Suprapubic skin (tissue), 4 donors: ENCODE measurements around the gene CYP26C1. TPM values are rescaled to one million over a fixed set of nuclear protein-coding genes. Genes with fewer than 3 reads are reported as not detected.
"Not testable (repeated sequence)": the region's sequence is repeated elsewhere in the genome, so short reads cannot be mapped to it uniquely, and the experiment has no call there.

ENCODE experiments used
- DNase-seq, 2 donors: peaks; one replicate each; pipeline ENCODE4 v3.0.0-alpha.2; 2019; ENCODE audit warnings: low spot score in 2 of 2
- H3K27ac ChIP-seq: fragments of 200-600 bp; sonication (generic); one replicate; pipeline ENCODE4 v1.5.1; 2019
- H3K27me3 ChIP-seq: fragments of 200-600 bp; sonication (generic); one replicate; pipeline ENCODE4 v1.5.1; 2019
- H3K36me3 ChIP-seq: fragments of 200-600 bp; sonication (generic); one replicate; pipeline ENCODE4 v1.5.1; 2019
- H3K4me1 ChIP-seq: fragments of 200-600 bp; sonication (generic); one replicate; pipeline ENCODE4 v1.5.1; 2019
- H3K4me3 ChIP-seq: fragments of 200-600 bp; sonication (generic); one replicate; pipeline ENCODE4 v1.5.1; 2019; ENCODE audit warnings: mild to moderate bottlenecking
- H3K9me3 ChIP-seq: fragments of 200-600 bp; sonication (generic); one replicate; pipeline ENCODE4 v1.5.1; 2019
- EP300 ChIP-seq: sonication (generic); formaldehyde crosslinking; IDR thresholded peaks from one replicate; pipeline ENCODE4 v1.6.1; 2017; ENCODE audit warnings: antibody characterized with exemption
- POLR2A ChIP-seq, 2 donors: fragments of 450-650 bp; IDR thresholded peaks; one replicate each; pipeline ENCODE4 v1.6.1; 2017; ENCODE audit warnings: antibody characterized with exemption in 2 of 2, mild to moderate bottlenecking in 2 of 2, moderate library complexity in 2 of 2
- POLR2AphosphoS5 ChIP-seq, 3 donors: sonication (generic); formaldehyde crosslinking; IDR thresholded peaks; one replicate each; pipeline ENCODE4 v1.6.1; 2017; ENCODE audit warnings: antibody characterized with exemption in 3 of 3
- WGBS: methylation state at CpG from one replicate; pipeline ENCODE4 v1.1.5; 2018; 5-methylcytosine and 5-hydroxymethylcytosine counted together
- total RNA-seq, 4 donors: library from RNA; depleted of rRNA; stranded (reverse); fragments of >200 nt; gene quantifications; one replicate each; pipeline ENCODE4 v1.1.0, GENCODE V29; 2016
- TF ChIP-seq, protein P1 (sequence below), 2 donors: fragments of 200-600 bp in 1 of 2; fragments of 450-650 bp in 1 of 2; sonication (generic) in 1 of 2; IDR thresholded peaks; one replicate each; pipeline ENCODE4 v1.5.1; 2016 to 2019; ENCODE audit warnings: antibody characterized with exemption in 2 of 2, mild to moderate bottlenecking in 1 of 2, moderate library complexity in 1 of 2

The CYP26C1 gene
- total RNA-seq, 4 donors from 2014 or later: 0.21 TPM; not detected in 3

DNA sequence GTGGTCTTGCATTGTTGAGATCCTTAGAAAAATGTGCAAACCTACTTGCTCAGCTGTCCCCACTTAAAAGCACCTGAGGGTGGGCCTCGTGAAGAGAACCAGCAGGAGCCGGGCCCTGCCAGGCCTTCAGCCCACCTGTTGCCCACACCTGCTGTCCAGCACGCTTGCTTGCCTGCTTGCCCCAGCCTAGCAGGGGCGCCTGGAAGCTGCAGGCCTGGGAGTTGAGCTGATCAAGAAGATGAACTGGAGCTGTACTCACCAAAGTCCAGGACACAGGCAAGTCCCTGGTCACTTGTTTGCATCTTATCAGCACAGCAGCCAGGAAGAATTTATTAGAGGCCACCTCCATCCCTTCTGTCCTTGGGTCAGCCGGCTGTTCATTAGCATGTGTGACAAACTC lies 36.3 kb downstream of the CYP26C1 start:
- no peaks in the 10 kb centered on the region for H3K36me3 ChIP-seq
- DNase-seq: no peak
- H3K27ac ChIP-seq: no peak overlapping the region
- TF ChIP-seq POLR2AphosphoS5 (IDR thresholded peaks at IDR 0.05): no peak
- no peak for TF ChIP-seq EP300
- no peak for TF ChIP-seq POLR2A (IDR thresholded peaks at IDR 0.05)
- TF ChIP-seq, protein P1, sequence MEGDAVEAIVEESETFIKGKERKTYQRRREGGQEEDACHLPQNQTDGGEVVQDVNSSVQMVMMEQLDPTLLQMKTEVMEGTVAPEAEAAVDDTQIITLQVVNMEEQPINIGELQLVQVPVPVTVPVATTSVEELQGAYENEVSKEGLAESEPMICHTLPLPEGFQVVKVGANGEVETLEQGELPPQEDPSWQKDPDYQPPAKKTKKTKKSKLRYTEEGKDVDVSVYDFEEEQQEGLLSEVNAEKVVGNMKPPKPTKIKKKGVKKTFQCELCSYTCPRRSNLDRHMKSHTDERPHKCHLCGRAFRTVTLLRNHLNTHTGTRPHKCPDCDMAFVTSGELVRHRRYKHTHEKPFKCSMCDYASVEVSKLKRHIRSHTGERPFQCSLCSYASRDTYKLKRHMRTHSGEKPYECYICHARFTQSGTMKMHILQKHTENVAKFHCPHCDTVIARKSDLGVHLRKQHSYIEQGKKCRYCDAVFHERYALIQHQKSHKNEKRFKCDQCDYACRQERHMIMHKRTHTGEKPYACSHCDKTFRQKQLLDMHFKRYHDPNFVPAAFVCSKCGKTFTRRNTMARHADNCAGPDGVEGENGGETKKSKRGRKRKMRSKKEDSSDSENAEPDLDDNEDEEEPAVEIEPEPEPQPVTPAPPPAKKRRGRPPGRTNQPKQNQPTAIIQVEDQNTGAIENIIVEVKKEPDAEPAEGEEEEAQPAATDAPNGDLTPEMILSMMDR (IDR thresholded peaks at IDR 0.05): no peak
- H3K4me1 ChIP-seq: no peaks in the 10 kb centered on the region
- H3K9me3 ChIP-seq: no peaks in the 10 kb centered on the region
- no peaks in the 10 kb centered on the region for H3K27me3 ChIP-seq
- no peak overlapping the region for H3K4me3 ChIP-seq
- WGBS: 58% methylated on average over 3 of the region's 5 CpGs

- WGBS: 76% methylated on average over 7 of the region's 9 CpGs
- DNase-seq: no peak
- no peaks in the 10 kb centered on the region for H3K9me3 ChIP-seq
- H3K27ac ChIP-seq: no peak overlapping the region
- no peak overlapping the region for H3K4me3 ChIP-seq
- no peaks in the 10 kb centered on the region for H3K36me3 ChIP-seq
- no peaks in the 10 kb centered on the region for H3K27me3 ChIP-seq
- no peaks in the 10 kb centered on the region for H3K4me1 ChIP-seq
- TF ChIP-seq POLR2AphosphoS5 (IDR thresholded peaks at IDR 0.05) (no peak), EP300 (no peak), POLR2A (IDR thresholded peaks at IDR 0.05) (no peak)
- TF ChIP-seq, protein P1 (IDR thresholded peaks at IDR 0.05): no peak
Measured at GRCh38 chr10:93097386-93097785, 36.8 kb downstream of the CYP26C1 start.

GRCh38 chr10:93098816-93099215 lies 38.2 kb downstream of the CYP26C1 start:
- DNase-seq: no peak
- TF ChIP-seq POLR2A (IDR thresholded peaks at IDR 0.05) (no peak), POLR2AphosphoS5 (IDR thresholded peaks at IDR 0.05) (no peak), EP300 (no peak)
- TF ChIP-seq, protein P1 (IDR thresholded peaks at IDR 0.05): no peak
- WGBS: 87% methylated on average over 3 of the region's 3 CpGs
- H3K9me3 ChIP-seq: no peaks in the 10 kb centered on the region
- H3K4me1 ChIP-seq: no peaks in the 10 kb centered on the region
- no peaks in the 10 kb centered on the region for H3K27me3 ChIP-seq
- no peak overlapping the region for H3K4me3 ChIP-seq
- H3K36me3 ChIP-seq: no peaks in the 10 kb centered on the region
- H3K27ac ChIP-seq: no peak overlapping the region

GRCh38 chr10:93099670-93100069 lies 39.1 kb downstream of the CYP26C1 start:
- no peaks in the 10 kb centered on the region for H3K9me3 ChIP-seq
- H3K27ac ChIP-seq: no peak overlapping the region
- DNase-seq: no peak
- TF ChIP-seq POLR2A (IDR thresholded peaks at IDR 0.05) (no peak), EP300 (no peak), POLR2AphosphoS5 (IDR thresholded peaks at IDR 0.05) (no peak)
- TF ChIP-seq, protein P1 (IDR thresholded peaks at IDR 0.05): no peak
- no peaks in the 10 kb centered on the region for H3K4me1 ChIP-seq
- 86% methylated on average over 7 of the region's 7 CpGs for WGBS
- H3K4me3 ChIP-seq: no peak overlapping the region
- H3K36me3 ChIP-seq: no peaks in the 10 kb centered on the region
- no peaks in the 10 kb centered on the region for H3K27me3 ChIP-seq

- H3K27ac ChIP-seq, H3K4me3 ChIP-seq, DNase-seq, H3K27me3 ChIP-seq, H3K9me3 ChIP-seq, H3K36me3 ChIP-seq, H3K4me1 ChIP-seq: not testable (repeated sequence)
- WGBS: 92% methylated on average over 3 of the region's 3 CpGs
Measured at GRCh38 chr10:93101148-93101547, 40.5 kb downstream of the CYP26C1 start.

DNA sequence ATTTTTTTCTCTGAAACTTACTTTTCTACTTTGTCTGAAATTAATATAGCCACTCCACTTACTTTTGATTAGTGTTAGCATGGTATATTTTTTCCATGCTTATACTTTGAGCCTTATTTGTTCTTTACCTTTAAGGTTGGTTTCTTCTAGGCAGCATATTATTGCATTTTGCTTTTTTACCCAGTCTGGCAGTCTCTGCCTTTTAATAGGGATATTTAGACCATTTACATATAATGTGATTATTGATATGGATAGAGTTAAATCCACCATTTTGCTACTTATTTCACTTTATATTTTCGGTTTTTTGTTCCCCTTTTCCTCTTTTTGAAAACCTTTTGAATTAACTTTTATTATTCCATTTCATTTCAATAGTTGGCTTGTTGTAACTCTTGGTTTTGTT lies 43.4 kb downstream of the CYP26C1 start:
- Histone ChIP-seq H3K9me3 (no peaks in the 10 kb centered on the region), H3K27ac (no peak overlapping the region), H3K27me3 (no peaks in the 10 kb centered on the region), H3K4me3 (no peak overlapping the region), H3K36me3 (no peaks in the 10 kb centered on the region), H3K4me1 (no peaks in the 10 kb centered on the region)
- TF ChIP-seq POLR2A (IDR thresholded peaks at IDR 0.05): no peak
- TF ChIP-seq, protein P1 (IDR thresholded peaks at IDR 0.05): no peak
- TF ChIP-seq EP300: no peak
- no peak for TF ChIP-seq POLR2AphosphoS5 (IDR thresholded peaks at IDR 0.05)
- DNase-seq: no peak
- 80% methylated on average over 1 of the region's 1 CpG for WGBS
